Activated T-cell treated with anti-CD3 and anti-CD28 coated beads for 1 hour (primary cell): ENCODE measurements around the gene NPY1R.

Experiments
- DNase-seq: peaks from one replicate; pipeline ENCODE4 v3.0.0-alpha.2; 2020; ENCODE audit warnings: low read depth

NPY1R gene

GRCh38 chr4:163279713-163280112, 52.7 kb downstream of the NPY1R start:
- DNase-seq, result no peak

DNA sequence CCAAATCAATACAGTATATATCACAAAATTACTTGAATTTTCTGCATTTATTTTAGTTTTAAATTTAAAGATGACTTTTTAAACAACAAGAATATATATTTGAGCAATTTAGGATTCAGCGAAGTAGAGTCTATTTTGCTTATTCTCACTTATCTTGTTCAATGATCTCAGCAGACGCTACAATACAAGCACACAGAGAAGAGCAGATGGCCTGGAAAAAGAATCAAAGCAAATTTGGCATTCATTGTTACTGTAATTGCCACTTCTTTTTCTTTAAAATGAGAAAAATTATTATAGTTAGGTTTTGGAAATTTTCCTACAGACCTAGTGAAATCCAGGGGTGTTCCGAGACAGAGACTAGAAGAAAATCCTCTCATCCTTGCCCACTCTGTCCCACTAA, 57.5 kb downstream of the NPY1R start:
- DNase-seq, result no peak
